A673 (cell line): Measurements from ENCODE around the gene GGT5. TPM values are rescaled to one million over a fixed set of nuclear protein-coding genes. Genes with fewer than 3 reads are reported as not detected.

ENCODE experiments used
- BruUV-seq: library from RNA; stranded (reverse); fragments of 400-500 nt; replicated peaks from 2 replicates; lab custom pipeline; 2021; lab: Mats Ljungman, UMichigan
- CTCF ChIA-PET: fragments of 300-600 bp; sonication (Branson Sonifier 250); formaldehyde crosslinking; loops from one replicate; lab custom pipeline; 2022; ENCODE audit warnings: antibody characterized with exemption; lab: Charles Lee
- POLR2A ChIA-PET: fragments of 300-600 bp; sonication (Branson Sonifier 250); formaldehyde crosslinking; loops from one replicate; lab custom pipeline; 2022; ENCODE audit warnings: antibody characterized with exemption; ENCODE audit not compliant: low non-redundant PET; lab: Charles Lee
- DNase-seq: peaks from one replicate; pipeline ENCODE4 v3.0.0-alpha.2; 2015; ENCODE audit warnings: low spot score
- H3K27ac ChIP-seq: fragments of 200-600 bp; sonication (generic); 2 replicates; pipeline ENCODE4 v1.5.1; 2016; ENCODE audit warnings: mixed run types, low read depth, mild to moderate bottlenecking, mixed read lengths, antibody characterized with exemption, low read length; ENCODE audit not compliant: poor library complexity, severe bottlenecking
- H3K27me3 ChIP-seq: fragments of 200-600 bp; sonication (generic); replicated peaks from 2 replicates; pipeline ENCODE4 v1.6.1; 2017; ENCODE audit warnings: mixed run types, low read depth, mild to moderate bottlenecking, mixed read lengths, antibody characterized with exemption, low read length; ENCODE audit not compliant: insufficient read depth, poor library complexity
- H3K36me3 ChIP-seq: fragments of 200-600 bp; sonication (generic); 2 replicates; pipeline ENCODE4 v1.6.1; 2016; ENCODE audit warnings: mixed run types, mild to moderate bottlenecking, mixed read lengths, antibody characterized with exemption, low read length; ENCODE audit not compliant: insufficient read depth, poor library complexity, severe bottlenecking
- H3K4me1 ChIP-seq: fragments of 200-600 bp; sonication (generic); 2 replicates; pipeline ENCODE4 v1.6.1; 2017; ENCODE audit warnings: mixed run types, mild to moderate bottlenecking, mixed read lengths, antibody characterized with exemption, low read length; ENCODE audit not compliant: insufficient read depth, poor library complexity, severe bottlenecking
- H3K4me3 ChIP-seq: fragments of 200-600 bp; sonication (generic); 2 replicates; pipeline ENCODE4 v1.5.1; 2016; ENCODE audit warnings: low read depth, mixed run types, mild to moderate bottlenecking, mixed read lengths, low read length; ENCODE audit not compliant: poor library complexity, severe bottlenecking
- H3K9me3 ChIP-seq: fragments of 200-600 bp; sonication (generic); 2 replicates; pipeline ENCODE4 v1.6.1; 2016; ENCODE audit warnings: mixed run types, low read depth, mild to moderate bottlenecking, mixed read lengths, antibody characterized with exemption, low read length; ENCODE audit not compliant: poor library complexity, severe bottlenecking
- EZH2 ChIP-seq: fragments of 200-600 bp; sonication (generic); IDR thresholded peaks from 2 replicates; pipeline ENCODE4 v1.6.1; 2017; ENCODE audit warnings: borderline replicate concordance, low read depth, mild to moderate bottlenecking, mixed read lengths, antibody characterized with exemption, low read length; ENCODE audit not compliant: poor library complexity, severe bottlenecking
- intact Hi-C: fragments of 100-400 bp; cut with micrococcal nuclease; formaldehyde crosslinking; loops from one replicate; pipeline ENCODE4 v1.10.0; 2022; ENCODE audit not compliant: unreplicated experiment
- total RNA-seq: library from RNA; stranded (reverse); gene quantifications from 2 replicates; pipeline ENCODE4 v1.2.3, GENCODE V29; 2021
- TF ChIP-seq, protein P1 (sequence below): fragments of 300-800, 200-600 bp; sonication (generic); conservative IDR thresholded peaks from 2 replicates; pipeline ENCODE4 v1.5.1; 2017; ENCODE audit warnings: low read depth, mild to moderate bottlenecking, antibody characterized with exemption, low read length, moderate library complexity, mixed read lengths

GGT5 gene
- total RNA-seq, 1 experiment from 2014 or later, result not detected

- CTCF ChIA-PET, result no interaction called here
- Histone ChIP-seq H3K4me1 (no peaks in the 10 kb centered on the region), H3K27me3 (no peaks in the 10 kb centered on the region), H3K9me3 (no peaks in the 10 kb centered on the region), H3K27ac (no peak overlapping the region), H3K4me3 (no peak overlapping the region), H3K36me3 (peaks cover 3% of the 10 kb centered on the region)
- POLR2A ChIA-PET, result no interaction called here
- no peak for DNase-seq
- BruUV-seq, result no TSS peak
- intact Hi-C loops, result loop anchor here (10.0 kb wide), 1 partner anchor 222 kb away; no protein-coding TSS in a partner anchor
- no peak for TF ChIP-seq EZH2
- TF ChIP-seq, protein P1, sequence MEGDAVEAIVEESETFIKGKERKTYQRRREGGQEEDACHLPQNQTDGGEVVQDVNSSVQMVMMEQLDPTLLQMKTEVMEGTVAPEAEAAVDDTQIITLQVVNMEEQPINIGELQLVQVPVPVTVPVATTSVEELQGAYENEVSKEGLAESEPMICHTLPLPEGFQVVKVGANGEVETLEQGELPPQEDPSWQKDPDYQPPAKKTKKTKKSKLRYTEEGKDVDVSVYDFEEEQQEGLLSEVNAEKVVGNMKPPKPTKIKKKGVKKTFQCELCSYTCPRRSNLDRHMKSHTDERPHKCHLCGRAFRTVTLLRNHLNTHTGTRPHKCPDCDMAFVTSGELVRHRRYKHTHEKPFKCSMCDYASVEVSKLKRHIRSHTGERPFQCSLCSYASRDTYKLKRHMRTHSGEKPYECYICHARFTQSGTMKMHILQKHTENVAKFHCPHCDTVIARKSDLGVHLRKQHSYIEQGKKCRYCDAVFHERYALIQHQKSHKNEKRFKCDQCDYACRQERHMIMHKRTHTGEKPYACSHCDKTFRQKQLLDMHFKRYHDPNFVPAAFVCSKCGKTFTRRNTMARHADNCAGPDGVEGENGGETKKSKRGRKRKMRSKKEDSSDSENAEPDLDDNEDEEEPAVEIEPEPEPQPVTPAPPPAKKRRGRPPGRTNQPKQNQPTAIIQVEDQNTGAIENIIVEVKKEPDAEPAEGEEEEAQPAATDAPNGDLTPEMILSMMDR, result no peak
Measured at GRCh38 chr22:24177045-24177444, 67.8 kb downstream of the GGT5 start.

GRCh38 chr22:24176630-24177029 lies 68.3 kb downstream of the GGT5 start:
- no TSS peak for BruUV-seq

DNA sequence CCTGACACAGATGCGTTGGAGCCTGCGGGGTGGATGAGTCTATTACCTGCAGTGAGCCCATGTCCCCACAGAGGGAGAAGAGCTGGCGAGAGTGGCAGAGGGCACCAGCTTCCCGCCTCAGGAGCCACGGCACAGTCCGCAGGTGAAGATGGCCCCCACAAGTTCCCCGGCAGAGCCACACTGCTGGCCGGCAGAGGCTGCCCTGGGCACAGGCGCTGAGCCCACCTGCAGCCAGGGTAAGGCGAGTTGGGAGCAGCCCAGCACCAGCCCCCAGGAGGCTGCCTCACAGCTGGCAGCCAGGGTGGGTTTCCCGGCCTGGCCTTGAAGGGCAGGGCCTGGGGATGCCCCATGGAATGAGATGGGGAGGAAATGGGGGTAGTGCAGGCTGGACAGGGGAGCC lies 68.8 kb downstream of the GGT5 start:
- H3K4me1 ChIP-seq, result no peaks in the 10 kb centered on the region
- no peaks in the 10 kb centered on the region for H3K27me3 ChIP-seq
- ChIA-PET CTCF (interaction anchor here (2.2 kb wide), 1 partner anchor 19 kb away, joined by 9 read pairs; no protein-coding TSS in a partner anchor), POLR2A (no interaction called here)
- no peak for DNase-seq
- H3K36me3 ChIP-seq, result peaks cover 8% of the 10 kb centered on the region
- no peak overlapping the region for H3K4me3 ChIP-seq
- BruUV-seq, result no TSS peak
- no peaks in the 10 kb centered on the region for H3K9me3 ChIP-seq
- no peak for TF ChIP-seq EZH2
- TF ChIP-seq, protein P1, result no peak
- no peak overlapping the region for H3K27ac ChIP-seq
- intact Hi-C loops, result loop anchor here (10.0 kb wide), 1 partner anchor 221 kb away; no protein-coding TSS in a partner anchor

More at GRCh38 chr22:24176630-24177029, 68.3 kb downstream of the GGT5 start:
- CTCF ChIA-PET, result no interaction called here
- H3K9me3 ChIP-seq, result no peaks in the 10 kb centered on the region
- intact Hi-C loops, result loop anchor here (10.0 kb wide), 1 partner anchor 222 kb away; no protein-coding TSS in a partner anchor
- TF ChIP-seq, protein P1, result no peak
- TF ChIP-seq EZH2, result no peak
- POLR2A ChIA-PET, result no interaction called here
- H3K27me3 ChIP-seq, result no peaks in the 10 kb centered on the region
- no peak for DNase-seq
- H3K36me3 ChIP-seq, result peaks cover 6% of the 10 kb centered on the region
- H3K4me3 ChIP-seq, result no peak overlapping the region
- no peaks in the 10 kb centered on the region for H3K4me1 ChIP-seq
- H3K27ac ChIP-seq, result no peak overlapping the region
